ENCODE measurements around the gene COPZ1. TPM values are rescaled to one million over a fixed set of nuclear protein-coding genes. Genes with fewer than 3 reads are reported as not detected.

The COPZ1 gene, protein sequence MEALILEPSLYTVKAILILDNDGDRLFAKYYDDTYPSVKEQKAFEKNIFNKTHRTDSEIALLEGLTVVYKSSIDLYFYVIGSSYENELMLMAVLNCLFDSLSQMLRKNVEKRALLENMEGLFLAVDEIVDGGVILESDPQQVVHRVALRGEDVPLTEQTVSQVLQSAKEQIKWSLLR
- total RNA-seq = 137 to 145 TPM (median 143 TPM) in 3 replicates

DNA sequence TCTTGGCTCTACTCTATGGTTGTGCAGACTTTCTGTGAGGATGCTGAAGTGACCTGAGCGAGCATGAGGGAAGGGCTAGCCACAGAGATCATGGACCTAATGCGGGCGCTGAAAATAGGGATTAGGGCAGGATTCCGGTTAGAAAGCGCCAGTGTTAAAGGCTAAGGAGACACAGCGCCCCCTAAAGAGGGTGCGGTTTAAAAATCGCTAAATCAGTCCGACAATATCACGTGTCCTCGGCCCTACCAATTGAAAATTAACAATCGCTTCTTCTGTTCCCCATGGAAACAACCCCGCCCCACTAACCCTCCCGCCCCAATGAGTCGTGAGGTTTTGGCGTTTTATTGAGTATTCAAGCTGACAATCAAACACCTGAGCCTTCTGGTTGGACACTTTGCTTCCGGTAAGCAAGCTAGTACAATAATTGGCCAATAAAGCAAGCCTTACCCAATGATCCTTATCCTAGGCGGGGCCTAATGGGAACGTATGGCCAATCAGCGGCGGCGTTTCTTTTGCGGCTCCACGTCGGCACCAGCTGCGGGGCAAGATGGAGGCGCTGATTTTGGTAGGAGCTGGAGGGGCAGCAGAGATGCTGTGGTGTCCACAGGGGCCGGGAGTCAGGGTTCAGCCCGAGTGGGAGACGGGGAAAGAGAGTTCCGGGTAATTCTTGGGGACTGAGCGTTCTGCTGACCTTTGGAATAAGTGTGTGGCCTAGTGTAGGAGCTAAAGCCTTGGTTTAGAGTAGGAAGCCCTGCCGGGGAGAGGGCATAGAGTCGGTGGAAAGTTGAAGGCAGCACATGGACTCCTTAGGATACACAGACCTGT lies at the start of gene COPZ1:
TSS of gene COPZ1 (plus strand) at position 515 of the 825 bp plus-strand sequence. CDS start at position 548, 33 bp downstream.
- peak within 1 kb of the TSS; percentile 99 for H3K27ac Mint-ChIP-seq
- DNase-seq (ENCODE audit: low spot score in 2 of 2, unreplicated experiment in 2 of 2) = peak; percentile 84 to 90

DNA sequence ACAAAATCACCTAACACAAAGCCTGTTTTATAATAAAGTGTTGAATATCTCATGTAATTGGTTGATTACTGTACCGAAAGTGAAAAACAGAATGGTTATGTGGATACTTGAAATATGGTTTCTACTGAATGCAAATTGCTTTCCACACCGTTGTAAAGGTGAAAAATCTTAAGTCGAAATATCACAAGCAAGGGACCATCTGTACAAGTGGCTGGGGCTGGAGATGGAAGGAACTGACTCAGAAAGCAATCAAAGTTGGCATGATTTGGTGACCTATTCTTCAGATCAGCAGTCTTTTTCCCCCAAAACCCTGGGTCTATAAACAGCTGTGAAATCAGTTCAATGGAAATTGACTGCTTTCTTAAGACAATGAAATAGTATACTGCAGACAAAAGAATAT lies 48.6 kb upstream of the COPZ1 start:
- Mint-ChIP-seq H3K27me3 (ENCODE audit: low read depth) (no peaks in the 10 kb centered on the region), H3K27ac (peak overlapping the region; percentile 86), H3K4me3 (peak overlapping the region; percentile 30), H3K36me3 (peaks cover 10% of the 10 kb centered on the region), H3K4me1 (peaks cover 38% of the 10 kb centered on the region), H3K9me3 (no peaks in the 10 kb centered on the region)
- TF ChIP-seq, protein P1, sequence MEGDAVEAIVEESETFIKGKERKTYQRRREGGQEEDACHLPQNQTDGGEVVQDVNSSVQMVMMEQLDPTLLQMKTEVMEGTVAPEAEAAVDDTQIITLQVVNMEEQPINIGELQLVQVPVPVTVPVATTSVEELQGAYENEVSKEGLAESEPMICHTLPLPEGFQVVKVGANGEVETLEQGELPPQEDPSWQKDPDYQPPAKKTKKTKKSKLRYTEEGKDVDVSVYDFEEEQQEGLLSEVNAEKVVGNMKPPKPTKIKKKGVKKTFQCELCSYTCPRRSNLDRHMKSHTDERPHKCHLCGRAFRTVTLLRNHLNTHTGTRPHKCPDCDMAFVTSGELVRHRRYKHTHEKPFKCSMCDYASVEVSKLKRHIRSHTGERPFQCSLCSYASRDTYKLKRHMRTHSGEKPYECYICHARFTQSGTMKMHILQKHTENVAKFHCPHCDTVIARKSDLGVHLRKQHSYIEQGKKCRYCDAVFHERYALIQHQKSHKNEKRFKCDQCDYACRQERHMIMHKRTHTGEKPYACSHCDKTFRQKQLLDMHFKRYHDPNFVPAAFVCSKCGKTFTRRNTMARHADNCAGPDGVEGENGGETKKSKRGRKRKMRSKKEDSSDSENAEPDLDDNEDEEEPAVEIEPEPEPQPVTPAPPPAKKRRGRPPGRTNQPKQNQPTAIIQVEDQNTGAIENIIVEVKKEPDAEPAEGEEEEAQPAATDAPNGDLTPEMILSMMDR (IDR thresholded peaks at IDR 0.05; ENCODE audit: unreplicated experiment) = no peak
- DNase-seq (ENCODE audit: low spot score in 2 of 2, unreplicated experiment in 2 of 2) = no peak

More for the DNA sequence above, at the start of gene COPZ1:
- Mint-ChIP-seq H3K4me3 (peak within 1 kb of the TSS; percentile 94), H3K4me1 (peaks cover 37% of the 10 kb centered on the region), H3K36me3 (no peaks in the 10 kb centered on the region), H3K9me3 (no peaks in the 10 kb centered on the region), H3K27me3 (ENCODE audit: low read depth) (no peaks in the 10 kb centered on the region)
- TF ChIP-seq, protein P1 (IDR thresholded peaks at IDR 0.05; ENCODE audit: unreplicated experiment) = peak; percentile 59

DNA sequence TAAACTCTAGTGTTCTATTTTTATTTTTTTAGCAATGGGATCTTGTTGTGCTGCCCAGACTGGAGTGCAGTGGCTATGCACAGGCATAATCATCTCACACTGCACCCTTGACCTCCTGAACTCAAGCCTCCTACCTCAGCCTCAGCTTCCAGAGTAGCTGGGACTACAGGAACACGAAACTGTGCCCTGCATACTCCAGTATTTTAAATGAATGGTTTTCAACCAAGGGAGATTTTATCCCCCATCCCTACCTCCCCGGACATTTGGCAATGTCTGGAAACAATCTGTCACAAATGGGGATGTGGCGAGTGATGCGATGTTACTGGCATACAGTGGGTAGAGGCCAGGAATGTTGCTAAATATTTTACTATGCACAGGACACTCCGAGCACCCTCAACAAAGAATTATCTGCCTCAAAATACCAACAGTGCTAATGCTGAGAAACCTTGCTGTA lies 47.1 kb upstream of the COPZ1 start:
- DNase-seq (ENCODE audit: low spot score in 2 of 2, unreplicated experiment in 2 of 2) = no peak
- Mint-ChIP-seq H3K27ac (no peak overlapping the region), H3K4me1 (peaks cover 37% of the 10 kb centered on the region), H3K27me3 (ENCODE audit: low read depth) (no peaks in the 10 kb centered on the region), H3K4me3 (no peak overlapping the region), H3K36me3 (peaks cover 25% of the 10 kb centered on the region), H3K9me3 (no peaks in the 10 kb centered on the region)
- TF ChIP-seq, protein P1 (IDR thresholded peaks at IDR 0.05; ENCODE audit: unreplicated experiment) = no peak

DNA sequence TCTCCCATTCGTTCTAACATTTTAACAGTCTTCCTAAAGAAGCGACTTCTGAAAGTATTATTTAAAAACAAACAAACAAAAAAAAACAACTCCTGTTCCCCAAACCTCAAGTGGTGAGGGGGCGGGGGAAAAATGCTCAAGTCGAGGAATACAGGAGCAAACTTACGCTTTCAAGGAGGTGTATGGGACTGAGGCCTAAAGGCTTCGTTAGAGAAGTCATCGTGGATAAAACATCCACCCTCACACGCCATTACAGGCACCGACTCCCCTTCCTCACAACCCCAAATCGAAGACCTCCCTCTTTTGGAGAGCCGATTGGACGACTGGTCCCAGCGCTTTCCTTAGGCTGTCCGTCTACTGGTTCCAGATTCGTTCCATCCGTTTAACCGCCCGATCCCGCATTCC lies 45.7 kb upstream of the COPZ1 start:
- H3K27me3 Mint-ChIP-seq (ENCODE audit: low read depth) = no peaks in the 10 kb centered on the region
- peaks cover 47% of the 10 kb centered on the region for H3K4me1 Mint-ChIP-seq
- H3K4me3 Mint-ChIP-seq = no peak overlapping the region
- no peaks in the 10 kb centered on the region for H3K9me3 Mint-ChIP-seq
- peaks cover 32% of the 10 kb centered on the region for H3K36me3 Mint-ChIP-seq
- no peak overlapping the region for H3K27ac Mint-ChIP-seq
- DNase-seq (ENCODE audit: low spot score in 2 of 2, unreplicated experiment in 2 of 2) = no peak
- TF ChIP-seq, protein P1 (IDR thresholded peaks at IDR 0.05; ENCODE audit: unreplicated experiment) = no peak

DNA sequence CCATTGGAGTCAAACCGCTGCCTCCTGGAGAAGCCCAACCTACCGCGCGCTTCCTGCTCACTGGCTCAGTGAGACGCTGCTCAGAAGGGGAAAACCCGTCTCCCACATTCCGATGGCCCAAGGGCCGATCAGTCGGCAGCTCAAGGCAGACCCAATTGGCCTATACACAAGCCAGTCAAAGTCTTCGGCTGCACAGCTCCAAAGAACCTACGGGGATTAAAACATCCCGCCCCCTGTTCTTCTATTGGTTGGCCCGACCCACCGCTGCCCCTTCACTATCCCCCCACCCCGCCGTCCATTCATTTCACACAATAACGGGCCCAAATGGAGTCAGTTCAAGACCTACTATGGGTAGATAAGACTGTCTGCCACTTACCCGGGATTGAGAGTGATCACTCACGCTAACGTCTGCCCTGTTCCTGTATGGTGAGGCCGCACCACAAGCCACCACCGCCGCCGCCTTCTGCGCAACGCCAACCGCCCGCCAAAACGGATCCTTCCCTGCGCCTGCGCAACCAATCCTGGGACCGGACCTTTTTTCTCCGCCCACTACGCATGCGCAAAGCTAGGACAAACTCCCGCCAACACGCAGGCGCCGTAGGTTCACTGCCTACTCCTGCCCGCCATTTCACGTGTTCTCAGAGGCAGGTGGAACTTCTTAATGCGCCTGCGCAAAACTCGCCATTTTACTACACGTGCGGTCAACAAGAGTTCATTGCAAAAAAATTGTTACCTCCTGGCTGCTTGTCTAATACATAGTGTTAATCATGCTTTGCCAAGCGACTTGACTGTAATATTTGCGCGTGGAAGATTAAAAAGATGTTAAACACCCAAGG lies 45.1 kb upstream of the COPZ1 start, which contains the start of gene CBX5:
TSS of gene CBX5 (minus strand) at position 491 of the 836 bp plus-strand sequence. CDS start 22,472 bp downstream, outside the sequence.
- no peak within 1 kb of the TSS for H3K27ac Mint-ChIP-seq
- TF ChIP-seq, protein P1 (IDR thresholded peaks at IDR 0.05; ENCODE audit: unreplicated experiment) = no peak
- DNase-seq (ENCODE audit: low spot score in 2 of 2, unreplicated experiment in 2 of 2) = peak; percentile 99 to 100
- peaks cover 35% of the 10 kb centered on the region for H3K36me3 Mint-ChIP-seq
- H3K4me3 Mint-ChIP-seq = no peak within 1 kb of the TSS
- H3K4me1 Mint-ChIP-seq = peaks cover 54% of the 10 kb centered on the region
- no peaks in the 10 kb centered on the region for H3K27me3 Mint-ChIP-seq (ENCODE audit: low read depth)
- H3K9me3 Mint-ChIP-seq = no peaks in the 10 kb centered on the region
